NCI-H526 treated with DMSO at 0.1 percent for 48 hours (cell line): ENCODE results near the gene NSMCE1.
A peak's percentile ranks its signal among the peaks of the same experiment; 100 is the strongest.

ENCODE experiments used
- DNase-seq: peaks from one replicate; lab custom pipeline; 2025; lab: John Stamatoyannopoulos, UW

NSMCE1 gene

DNA sequence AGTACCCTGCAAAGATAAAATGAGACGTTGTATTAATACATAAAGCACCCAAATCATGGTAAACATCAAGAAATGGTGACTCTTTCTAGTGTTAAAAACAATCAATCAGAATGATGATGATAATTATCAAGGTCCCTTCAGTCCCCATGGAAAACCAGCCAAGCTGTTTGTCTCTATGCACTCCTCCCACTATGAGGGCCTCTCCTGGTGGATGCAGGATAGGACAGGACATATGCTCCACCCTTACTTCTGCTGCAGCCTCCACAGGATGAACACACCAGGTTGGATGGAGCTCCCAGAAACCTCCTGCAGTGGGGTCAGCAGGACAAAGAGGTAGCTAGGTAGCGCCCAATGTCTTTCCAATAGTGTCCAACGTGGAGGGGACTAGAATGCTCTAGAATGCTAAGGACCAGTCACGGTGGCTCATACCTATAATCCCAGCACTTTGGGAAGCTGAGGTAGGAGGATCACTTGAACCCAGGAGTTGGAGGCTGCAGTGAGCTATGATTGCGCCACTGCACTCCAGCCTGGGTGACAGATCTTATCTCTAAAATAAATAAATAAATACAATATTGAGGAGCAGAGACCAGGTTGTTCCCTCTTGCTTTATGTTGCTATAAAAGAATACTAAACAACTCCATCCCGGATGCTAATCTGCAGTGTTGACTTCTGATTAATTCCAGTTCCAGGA, 75.1 kb downstream of the NSMCE1 start:
- DNase-seq = no peak

DNA sequence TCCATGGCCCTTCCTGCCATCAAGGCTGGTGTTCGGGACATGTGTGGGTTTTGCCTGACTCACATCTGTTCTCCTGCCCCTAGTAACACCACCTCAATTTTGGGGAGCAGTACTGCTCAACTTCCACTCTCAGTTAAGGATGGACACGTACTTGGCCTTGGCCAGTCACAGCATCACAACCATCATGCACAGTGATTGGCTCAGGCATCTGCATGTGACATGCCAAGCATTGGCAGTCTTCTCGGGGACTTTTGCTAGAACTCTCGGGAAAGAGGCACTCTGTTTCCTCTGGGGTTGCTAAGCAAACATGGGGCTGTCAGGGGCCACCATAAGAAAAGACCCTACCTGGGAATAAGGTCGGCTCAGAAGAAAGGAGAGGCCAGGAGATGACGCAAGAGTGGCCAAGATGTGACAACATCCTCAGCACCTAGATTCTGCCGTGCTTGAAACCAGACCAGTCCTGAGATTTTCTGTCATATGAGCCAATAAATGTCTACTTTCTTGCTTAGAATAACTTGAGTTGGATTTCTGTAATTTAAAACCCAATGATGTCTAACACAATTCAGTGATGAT, 77.1 kb downstream of the NSMCE1 start:
- no peak for DNase-seq

GRCh38 chr16:27190316-27190871, 78.2 kb downstream of the NSMCE1 start:
- DNase-seq = no peak

DNA sequence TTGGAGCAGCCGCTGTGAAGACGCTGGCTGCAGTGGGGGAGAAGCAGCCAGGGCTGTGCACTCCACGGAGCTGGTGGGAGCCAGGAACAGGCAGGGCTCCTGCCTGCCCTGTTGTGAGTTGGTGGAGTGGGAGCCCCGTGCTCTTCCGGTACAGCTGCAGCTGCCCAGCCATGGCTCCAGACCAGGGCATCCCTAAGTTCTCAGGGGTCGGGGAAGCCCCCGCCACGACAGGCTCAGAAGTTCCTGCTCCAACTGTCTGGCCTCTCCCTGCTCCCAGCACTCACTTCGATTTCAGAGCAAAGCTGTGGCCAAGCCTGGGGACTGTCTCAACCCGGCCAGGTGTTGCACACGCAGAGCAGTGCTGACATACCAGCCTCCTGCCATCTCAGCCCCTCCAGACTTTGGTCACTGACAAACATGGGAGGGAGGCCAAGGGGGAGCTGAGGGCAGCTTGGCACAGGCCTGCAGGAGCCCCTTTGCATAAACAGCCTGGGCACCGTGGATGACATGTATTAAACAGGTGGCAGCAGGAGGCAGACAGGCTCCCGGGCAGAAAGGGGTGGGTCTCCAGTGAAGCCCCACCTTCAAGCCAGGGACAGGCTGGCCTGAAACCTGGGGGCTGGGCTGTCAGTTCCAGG, 79.1 kb downstream of the NSMCE1 start:
- DNase-seq = no peak

DNA sequence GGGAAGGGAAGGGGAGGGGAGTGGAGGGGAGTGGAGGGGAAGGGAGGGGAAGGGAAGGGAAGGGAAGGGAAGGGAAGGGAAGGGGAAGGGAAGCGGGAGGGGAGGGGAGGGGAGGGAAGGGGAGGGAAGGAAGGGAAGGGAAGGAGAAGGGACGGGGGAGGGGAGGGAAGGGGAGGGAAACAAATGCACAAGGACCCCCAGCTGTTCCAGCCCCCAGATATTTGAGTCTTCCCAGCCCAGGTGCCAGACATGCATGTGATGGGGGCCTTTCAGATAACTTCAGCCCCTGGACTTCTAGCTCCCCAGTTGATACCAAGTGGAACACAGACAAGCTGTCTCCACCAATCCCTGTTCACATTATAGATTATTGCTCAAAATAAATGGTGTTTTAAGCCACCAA, 79.9 kb downstream of the NSMCE1 start:
- DNase-seq = no peak

GRCh38 chr16:27185776-27186130, 82.8 kb downstream of the NSMCE1 start:
- DNase-seq = no peak

- DNase-seq = peak; percentile 19
Observed at GRCh38 chr16:27182906-27183405, 85.6 kb downstream of the NSMCE1 start.

GRCh38 chr16:27181019-27181790, 87.4 kb downstream of the NSMCE1 start:
- DNase-seq = no peak

DNA sequence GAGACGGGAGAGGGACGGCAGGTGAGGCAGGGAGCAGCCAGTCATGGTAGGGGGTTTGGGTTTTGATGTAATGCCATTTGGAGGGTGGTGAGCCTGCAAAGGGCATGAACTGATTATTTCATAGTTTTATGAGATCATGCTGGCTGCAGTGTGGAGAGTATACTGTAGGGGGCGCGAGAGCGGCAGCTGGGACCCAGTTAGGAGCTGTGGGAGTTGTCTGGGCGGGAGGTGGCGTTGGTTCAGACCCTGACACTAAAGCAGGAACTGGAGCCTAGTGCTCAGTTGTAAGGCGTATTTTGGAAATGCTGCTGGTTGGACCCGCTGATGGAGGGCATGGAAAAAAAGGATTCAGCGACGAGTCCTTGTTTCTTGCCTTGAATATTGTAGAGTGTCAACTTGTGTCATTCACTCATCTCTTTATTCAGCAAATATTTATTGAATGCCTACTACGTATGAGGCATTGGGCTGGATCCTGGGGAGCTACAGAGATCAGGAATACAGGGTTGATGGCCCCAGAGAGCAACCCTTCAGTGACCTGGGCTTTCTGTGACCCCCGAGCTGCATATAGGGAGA, 89.0 kb downstream of the NSMCE1 start:
- DNase-seq = peak; percentile 27

DNA sequence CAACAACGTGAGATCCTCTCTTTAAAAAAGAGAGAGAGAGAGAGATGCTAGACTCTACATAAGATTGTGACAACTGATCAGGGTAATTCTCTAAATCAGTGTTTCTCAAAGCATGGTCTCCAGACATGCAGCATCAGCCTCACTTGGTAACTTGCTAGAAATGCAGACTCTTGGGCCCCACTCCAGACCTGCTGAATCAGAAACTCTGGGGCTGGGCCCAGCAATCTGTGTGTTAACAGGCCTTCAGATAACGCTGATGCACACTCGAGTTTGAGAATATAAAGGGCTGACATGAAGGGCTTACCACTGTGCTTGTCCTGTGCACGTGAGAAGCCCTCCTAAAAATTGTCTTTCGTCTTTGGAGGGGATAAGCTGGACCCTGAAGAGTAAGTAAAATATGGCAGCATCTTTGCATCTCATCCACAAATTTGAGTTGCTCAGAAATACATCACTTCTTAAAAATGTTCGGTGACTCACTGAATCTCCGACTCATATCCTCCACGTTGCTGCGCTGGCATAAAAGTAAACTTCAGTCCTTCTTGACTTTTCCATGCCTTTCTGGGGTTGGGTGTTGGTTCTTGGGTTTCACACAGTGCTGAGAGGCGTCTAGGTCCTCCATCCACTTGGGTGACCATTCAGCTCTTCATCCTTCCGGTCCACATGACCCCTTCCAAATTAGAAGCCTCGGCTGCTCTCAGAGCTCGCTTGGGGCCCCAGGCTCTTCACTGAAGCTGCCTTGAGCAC, 91.4 kb downstream of the NSMCE1 start:
- DNase-seq = no peak

DNA sequence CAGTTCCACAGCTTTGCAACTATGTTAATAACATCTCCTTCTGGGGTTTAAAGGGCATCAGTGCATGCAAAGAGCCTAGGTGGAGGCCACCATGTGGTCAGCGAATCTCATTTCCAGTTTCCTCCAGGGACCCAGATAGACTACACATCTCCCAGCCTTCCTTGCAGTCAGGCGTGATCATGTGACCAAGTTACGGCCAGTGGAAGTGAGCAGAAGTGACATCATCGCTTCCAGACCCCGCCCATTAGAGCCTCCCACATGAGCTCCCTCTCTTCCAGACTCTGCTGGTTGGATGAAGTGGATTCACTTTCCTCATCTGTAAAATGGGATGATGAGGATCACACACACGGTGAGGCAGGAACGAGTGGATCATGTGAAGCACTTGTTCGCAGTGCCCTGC, 92.7 kb downstream of the NSMCE1 start:
- DNase-seq = no peak
